Neural cell (in vitro differentiated cells): ENCODE results near the gene CERS2. TPM values are rescaled to one million over a fixed set of nuclear protein-coding genes. Genes with fewer than 3 reads are reported as not detected.
A peak's percentile ranks its signal among the peaks of the same experiment; 100 is the strongest.

Experiments
- H2AFZ ChIP-seq: fragments of 200-600, 300-800 bp; sonication (generic), shearing (Covaris generic); 2 replicates; pipeline ENCODE4 v1.6.0; 2014; ENCODE audit warnings: low read depth, mild to moderate bottlenecking, antibody characterized with exemption, low read length, moderate library complexity
- H3F3A ChIP-seq: fragments of 200-600 bp; shearing (Covaris generic); 2 replicates; pipeline ENCODE4 v1.6.1; 2016; ENCODE audit warnings: mild to moderate bottlenecking, moderate library complexity, mixed read lengths, antibody characterized with exemption, low read length; ENCODE audit not compliant: insufficient read depth, poor library complexity, severe bottlenecking
- H3K27ac ChIP-seq: fragments of 200-600, 300-800 bp; sonication (generic), shearing (Covaris generic); 2 replicates; pipeline ENCODE4 v1.5.1; 2014; ENCODE audit warnings: mild to moderate bottlenecking, low read length, moderate library complexity
- H3K27me3 ChIP-seq: fragments of 300-800, 200-600 bp; sonication (generic), shearing (Covaris generic); 2 replicates; pipeline ENCODE4 v1.6.0; 2014; ENCODE audit warnings: mild to moderate bottlenecking, low read depth, low read length, moderate library complexity; ENCODE audit not compliant: insufficient read depth
- H3K36me3 ChIP-seq: fragments of 300-800, 200-600 bp; sonication (generic), shearing (Covaris generic); 2 replicates; pipeline ENCODE4 v1.5.1; 2014; ENCODE audit warnings: mild to moderate bottlenecking, antibody characterized with exemption, low read length, moderate library complexity; ENCODE audit not compliant: insufficient read depth
- H3K4me2 ChIP-seq: fragments of 300-800, 200-600 bp; sonication (generic), shearing (Covaris generic); 2 replicates; pipeline ENCODE4 v1.6.0; 2014; ENCODE audit warnings: mild to moderate bottlenecking, low read length
- H3K4me3 ChIP-seq: fragments of 300-800, 200-600 bp; sonication (generic), shearing (Covaris generic); 2 replicates; pipeline ENCODE4 v1.5.1; 2014; ENCODE audit warnings: mild to moderate bottlenecking, low read length, moderate library complexity
- H3K79me2 ChIP-seq: fragments of 200-600 bp; shearing (Covaris generic); replicated peaks from 2 replicates; pipeline ENCODE4 v1.6.0; 2014; ENCODE audit warnings: mild to moderate bottlenecking, low read length, moderate library complexity; ENCODE audit not compliant: insufficient read depth
- H3K9ac ChIP-seq: fragments of 300-800, 200-600 bp; sonication (generic), shearing (Covaris generic); 2 replicates; pipeline ENCODE4 v1.6.1; 2016; ENCODE audit warnings: mild to moderate bottlenecking, low read length, mixed read lengths
- H3K9me2 ChIP-seq: fragments of 200-600 bp; shearing (Covaris generic); 2 replicates; pipeline ENCODE4 v1.6.1; 2016; ENCODE audit warnings: mild to moderate bottlenecking, low read length, mixed read lengths; ENCODE audit not compliant: insufficient read depth
- H3K9me3 ChIP-seq: fragments of 200-600, 300-800 bp; sonication (generic), shearing (Covaris generic); 2 replicates; pipeline ENCODE4 v1.6.1; 2016; ENCODE audit warnings: mild to moderate bottlenecking, mixed run types, low read length, moderate library complexity, mixed read lengths
- H4K20me1 ChIP-seq: fragments of 200-600 bp; shearing (Covaris generic); 2 replicates; pipeline ENCODE4 v1.6.1; 2016; ENCODE audit warnings: mild to moderate bottlenecking, mixed run types; ENCODE audit not compliant: insufficient read depth
- EZH2 ChIP-seq: fragments of 200-600, 300-800 bp; shearing (Covaris generic), sonication (generic); IDR thresholded peaks from 2 replicates; pipeline ENCODE4 v1.6.1; 2014; ENCODE audit warnings: antibody characterized with exemption, low read length, borderline replicate concordance, mild to moderate bottlenecking; ENCODE audit not compliant: insufficient read depth, poor library complexity, severe bottlenecking
- MXI1 ChIP-seq: fragments of 450-650 bp; conservative IDR thresholded peaks from 2 replicates; pipeline ENCODE4 v1.6.1; 2014; ENCODE audit warnings: antibody characterized with exemption, mild to moderate bottlenecking; ENCODE audit not compliant: poor library complexity, severe bottlenecking
- POLR2AphosphoS5 ChIP-seq: IDR thresholded peaks from 2 replicates; pipeline ENCODE4 v1.6.1; 2012
- RAD21 ChIP-seq: fragments of 450-650 bp; conservative IDR thresholded peaks from 2 replicates; pipeline ENCODE4 v1.6.1; 2014; ENCODE audit warnings: antibody characterized with exemption, mild to moderate bottlenecking, moderate library complexity
- SMC3 ChIP-seq: fragments of 450-650 bp; conservative IDR thresholded peaks from 2 replicates; pipeline ENCODE4 v1.6.1; 2014; ENCODE audit warnings: antibody characterized with exemption, mild to moderate bottlenecking, moderate library complexity; ENCODE audit not compliant: poor library complexity
- TAF1 ChIP-seq: IDR thresholded peaks from 2 replicates; pipeline ENCODE4 v1.6.1; 2012; ENCODE audit warnings: low read depth
- polyA plus RNA-seq: library from polyadenylated mRNA; depleted of rRNA; stranded (reverse); fragments of >200 nt; gene quantifications from 2 replicates; pipeline ENCODE4 v1.2.3, GENCODE V29; 2014
- TF ChIP-seq, protein P1 (sequence below): fragments of 450-650 bp; IDR thresholded peaks from 2 replicates; pipeline ENCODE4 v1.5.1; 2014; ENCODE audit warnings: antibody characterized with exemption, mild to moderate bottlenecking, moderate library complexity; ENCODE audit not compliant: poor library complexity, severe bottlenecking
- TF ChIP-seq, protein P2 (sequence below): IDR thresholded peaks from 2 replicates; pipeline ENCODE4 v1.6.1; 2012; ENCODE audit warnings: borderline replicate concordance

The CERS2 gene
- polyA plus RNA-seq, 1 donor from 2014 or later: 39.1 TPM

DNA sequence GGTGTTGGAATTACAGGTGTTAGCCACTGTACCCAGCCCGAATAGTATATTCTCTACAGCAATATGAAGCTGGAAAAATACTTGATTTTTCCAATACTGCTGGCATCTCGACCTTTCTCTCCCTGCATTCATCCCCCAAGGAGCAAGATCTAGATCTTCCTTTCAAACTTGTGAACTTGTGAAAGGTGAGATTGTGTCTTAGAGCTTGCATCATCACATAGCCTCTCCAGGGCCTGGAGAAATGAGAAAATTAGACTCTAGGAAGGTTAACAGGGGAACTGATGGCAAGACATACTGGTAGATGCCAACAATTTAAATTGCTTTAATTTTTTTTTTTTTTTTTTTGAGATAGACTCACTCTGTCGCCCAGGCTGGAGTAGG lies 35.7 kb upstream of the CERS2 start:
- Histone ChIP-seq H3K27me3 (no peaks in the 10 kb centered on the region), H3F3A (no peaks in the 10 kb centered on the region), H3K9me2 (no peaks in the 10 kb centered on the region), H4K20me1 (no peaks in the 10 kb centered on the region), H2AFZ (no peak overlapping the region), H3K27ac (no peak overlapping the region), H3K36me3 (no peaks in the 10 kb centered on the region), H3K4me3 (no peak overlapping the region), H3K9me3 (no peaks in the 10 kb centered on the region), H3K4me2 (no peak overlapping the region), H3K79me2 (peaks cover 13% of the 10 kb centered on the region), H3K9ac (no peak overlapping the region)
- TF ChIP-seq RAD21 (no peak), EZH2 (no peak)
- TF ChIP-seq, protein P1, sequence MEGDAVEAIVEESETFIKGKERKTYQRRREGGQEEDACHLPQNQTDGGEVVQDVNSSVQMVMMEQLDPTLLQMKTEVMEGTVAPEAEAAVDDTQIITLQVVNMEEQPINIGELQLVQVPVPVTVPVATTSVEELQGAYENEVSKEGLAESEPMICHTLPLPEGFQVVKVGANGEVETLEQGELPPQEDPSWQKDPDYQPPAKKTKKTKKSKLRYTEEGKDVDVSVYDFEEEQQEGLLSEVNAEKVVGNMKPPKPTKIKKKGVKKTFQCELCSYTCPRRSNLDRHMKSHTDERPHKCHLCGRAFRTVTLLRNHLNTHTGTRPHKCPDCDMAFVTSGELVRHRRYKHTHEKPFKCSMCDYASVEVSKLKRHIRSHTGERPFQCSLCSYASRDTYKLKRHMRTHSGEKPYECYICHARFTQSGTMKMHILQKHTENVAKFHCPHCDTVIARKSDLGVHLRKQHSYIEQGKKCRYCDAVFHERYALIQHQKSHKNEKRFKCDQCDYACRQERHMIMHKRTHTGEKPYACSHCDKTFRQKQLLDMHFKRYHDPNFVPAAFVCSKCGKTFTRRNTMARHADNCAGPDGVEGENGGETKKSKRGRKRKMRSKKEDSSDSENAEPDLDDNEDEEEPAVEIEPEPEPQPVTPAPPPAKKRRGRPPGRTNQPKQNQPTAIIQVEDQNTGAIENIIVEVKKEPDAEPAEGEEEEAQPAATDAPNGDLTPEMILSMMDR: no peak

GRCh38 chr1:151009674-151010345 lies 35.2 kb upstream of the CERS2 start:
- no peaks in the 10 kb centered on the region for H3K36me3 ChIP-seq
- no peaks in the 10 kb centered on the region for H3K9me3 ChIP-seq
- H3F3A ChIP-seq: no peaks in the 10 kb centered on the region
- no peak overlapping the region for H3K27ac ChIP-seq
- peak overlapping the region; percentile 76 for H3K4me3 ChIP-seq
- H2AFZ ChIP-seq: no peak overlapping the region
- H3K4me2 ChIP-seq: peak overlapping the region; percentile 79
- H3K27me3 ChIP-seq: no peaks in the 10 kb centered on the region
- TF ChIP-seq SMC3: no peak
- no peak for TF ChIP-seq POLR2AphosphoS5
- TF ChIP-seq, protein P2, sequence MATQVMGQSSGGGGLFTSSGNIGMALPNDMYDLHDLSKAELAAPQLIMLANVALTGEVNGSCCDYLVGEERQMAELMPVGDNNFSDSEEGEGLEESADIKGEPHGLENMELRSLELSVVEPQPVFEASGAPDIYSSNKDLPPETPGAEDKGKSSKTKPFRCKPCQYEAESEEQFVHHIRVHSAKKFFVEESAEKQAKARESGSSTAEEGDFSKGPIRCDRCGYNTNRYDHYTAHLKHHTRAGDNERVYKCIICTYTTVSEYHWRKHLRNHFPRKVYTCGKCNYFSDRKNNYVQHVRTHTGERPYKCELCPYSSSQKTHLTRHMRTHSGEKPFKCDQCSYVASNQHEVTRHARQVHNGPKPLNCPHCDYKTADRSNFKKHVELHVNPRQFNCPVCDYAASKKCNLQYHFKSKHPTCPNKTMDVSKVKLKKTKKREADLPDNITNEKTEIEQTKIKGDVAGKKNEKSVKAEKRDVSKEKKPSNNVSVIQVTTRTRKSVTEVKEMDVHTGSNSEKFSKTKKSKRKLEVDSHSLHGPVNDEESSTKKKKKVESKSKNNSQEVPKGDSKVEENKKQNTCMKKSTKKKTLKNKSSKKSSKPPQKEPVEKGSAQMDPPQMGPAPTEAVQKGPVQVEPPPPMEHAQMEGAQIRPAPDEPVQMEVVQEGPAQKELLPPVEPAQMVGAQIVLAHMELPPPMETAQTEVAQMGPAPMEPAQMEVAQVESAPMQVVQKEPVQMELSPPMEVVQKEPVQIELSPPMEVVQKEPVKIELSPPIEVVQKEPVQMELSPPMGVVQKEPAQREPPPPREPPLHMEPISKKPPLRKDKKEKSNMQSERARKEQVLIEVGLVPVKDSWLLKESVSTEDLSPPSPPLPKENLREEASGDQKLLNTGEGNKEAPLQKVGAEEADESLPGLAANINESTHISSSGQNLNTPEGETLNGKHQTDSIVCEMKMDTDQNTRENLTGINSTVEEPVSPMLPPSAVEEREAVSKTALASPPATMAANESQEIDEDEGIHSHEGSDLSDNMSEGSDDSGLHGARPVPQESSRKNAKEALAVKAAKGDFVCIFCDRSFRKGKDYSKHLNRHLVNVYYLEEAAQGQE: no peak
- no peak for TF ChIP-seq TAF1
- TF ChIP-seq, protein P1: no peak
- TF ChIP-seq EZH2: no peak
- TF ChIP-seq RAD21: no peak
- no peak for TF ChIP-seq MXI1
- no peaks in the 10 kb centered on the region for H4K20me1 ChIP-seq
- H3K9me2 ChIP-seq: no peaks in the 10 kb centered on the region
- no peak overlapping the region for H3K9ac ChIP-seq
- H3K79me2 ChIP-seq: peaks cover 19% of the 10 kb centered on the region
